Osteoblast (primary cell): ENCODE results near the gene CACNA1S. TPM values are rescaled to one million over a fixed set of nuclear protein-coding genes. Genes with fewer than 3 reads are reported as not detected.

Source experiments
- DNase-seq: peaks from one replicate; pipeline ENCODE4 v3.0.0; 2011; ENCODE audit warnings: low spot score, mixed read lengths; ENCODE audit not compliant: insufficient read length; ENCODE audit errors: missing footprints
- H2AFZ ChIP-seq: 2 replicates; pipeline ENCODE4 v1.6.0; 2011; ENCODE audit warnings: mild to moderate bottlenecking, low read length
- H3K27ac ChIP-seq: 2 replicates; pipeline ENCODE4 v1.5.1; 2011; ENCODE audit warnings: mild to moderate bottlenecking, low read depth, low read length, moderate library complexity
- H3K27me3 ChIP-seq: 2 replicates; pipeline ENCODE4 v1.6.0; 2012; ENCODE audit warnings: mild to moderate bottlenecking, control low read depth, inconsistent platforms, low read length, moderate library complexity; ENCODE audit not compliant: insufficient read depth
- H3K36me3 ChIP-seq: 2 replicates; pipeline ENCODE4 v1.5.1; 2011; ENCODE audit warnings: mild to moderate bottlenecking, low read length, control low read depth, moderate library complexity; ENCODE audit not compliant: insufficient read depth
- H3K4me1 ChIP-seq: 2 replicates; pipeline ENCODE4 v1.5.1; 2011; ENCODE audit warnings: mild to moderate bottlenecking, low read length, control low read depth, moderate library complexity; ENCODE audit not compliant: insufficient read depth
- H3K4me2 ChIP-seq: 2 replicates; pipeline ENCODE4 v1.6.0; 2011; ENCODE audit warnings: mild to moderate bottlenecking, low read length; ENCODE audit not compliant: insufficient read depth
- H3K4me3 ChIP-seq: fragments of 200-600 bp; sonication (generic); 3 replicates; pipeline ENCODE4 v1.5.1; 2012; ENCODE audit warnings: mild to moderate bottlenecking, low read length, inconsistent platforms; ENCODE audit not compliant: insufficient read depth
- H3K79me2 ChIP-seq: 2 replicates; pipeline ENCODE4 v1.6.0; 2012; ENCODE audit warnings: mild to moderate bottlenecking, low read length, control low read depth, inconsistent platforms; ENCODE audit not compliant: insufficient read depth
- H3K9me3 ChIP-seq: 2 replicates; pipeline ENCODE4 v1.5.1; 2011; ENCODE audit warnings: low read depth, low read length, control low read depth
- H4K20me1 ChIP-seq: 2 replicates; pipeline ENCODE4 v1.6.0; 2012; ENCODE audit warnings: mild to moderate bottlenecking, low read length, control low read depth; ENCODE audit not compliant: insufficient read depth
- total RNA-seq: library from RNA; depleted of rRNA; stranded (reverse); fragments of >200 nt; gene quantifications from 2 replicates; pipeline ENCODE4 v1.2.3, GENCODE V29; 2012
- TF ChIP-seq, protein P1 (sequence below): IDR thresholded peaks from 2 replicates; pipeline ENCODE4 v1.5.1; 2011; ENCODE audit warnings: mild to moderate bottlenecking, low read depth, low read length, moderate library complexity; ENCODE audit errors: extremely low read depth

The CACNA1S gene
- total RNA-seq, 1 donor: not detected

DNA sequence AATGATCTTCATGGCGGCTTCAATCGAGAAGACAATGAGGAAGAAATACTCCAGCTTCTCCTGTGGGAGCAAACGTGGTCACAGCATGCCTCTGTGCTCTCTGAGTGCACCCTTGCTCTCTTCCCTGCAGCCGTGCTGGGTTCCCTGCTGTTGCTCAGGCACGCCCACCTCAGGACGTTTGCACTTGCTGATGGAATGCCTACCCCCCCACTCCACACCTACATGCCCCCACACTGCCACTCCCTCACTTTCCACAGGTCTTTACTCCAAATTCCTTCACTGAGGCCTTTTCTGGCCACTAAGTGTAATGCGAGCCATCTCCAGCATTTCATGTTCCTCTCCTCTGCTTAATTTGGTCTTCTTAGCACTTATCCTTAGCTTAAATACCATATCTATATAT, 18.3 kb downstream of the CACNA1S start:
- no peaks in the 10 kb centered on the region for H3K79me2 ChIP-seq
- H4K20me1 ChIP-seq: no peaks in the 10 kb centered on the region
- H2AFZ ChIP-seq: no peak overlapping the region
- DNase-seq: no peak
- TF ChIP-seq, protein P1, sequence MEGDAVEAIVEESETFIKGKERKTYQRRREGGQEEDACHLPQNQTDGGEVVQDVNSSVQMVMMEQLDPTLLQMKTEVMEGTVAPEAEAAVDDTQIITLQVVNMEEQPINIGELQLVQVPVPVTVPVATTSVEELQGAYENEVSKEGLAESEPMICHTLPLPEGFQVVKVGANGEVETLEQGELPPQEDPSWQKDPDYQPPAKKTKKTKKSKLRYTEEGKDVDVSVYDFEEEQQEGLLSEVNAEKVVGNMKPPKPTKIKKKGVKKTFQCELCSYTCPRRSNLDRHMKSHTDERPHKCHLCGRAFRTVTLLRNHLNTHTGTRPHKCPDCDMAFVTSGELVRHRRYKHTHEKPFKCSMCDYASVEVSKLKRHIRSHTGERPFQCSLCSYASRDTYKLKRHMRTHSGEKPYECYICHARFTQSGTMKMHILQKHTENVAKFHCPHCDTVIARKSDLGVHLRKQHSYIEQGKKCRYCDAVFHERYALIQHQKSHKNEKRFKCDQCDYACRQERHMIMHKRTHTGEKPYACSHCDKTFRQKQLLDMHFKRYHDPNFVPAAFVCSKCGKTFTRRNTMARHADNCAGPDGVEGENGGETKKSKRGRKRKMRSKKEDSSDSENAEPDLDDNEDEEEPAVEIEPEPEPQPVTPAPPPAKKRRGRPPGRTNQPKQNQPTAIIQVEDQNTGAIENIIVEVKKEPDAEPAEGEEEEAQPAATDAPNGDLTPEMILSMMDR: no peak
- H3K4me3 ChIP-seq: no peak overlapping the region
- H3K36me3 ChIP-seq: no peaks in the 10 kb centered on the region
- no peak overlapping the region for H3K4me2 ChIP-seq
- peaks cover 10% of the 10 kb centered on the region for H3K27me3 ChIP-seq
- no peak overlapping the region for H3K27ac ChIP-seq
- no peaks in the 10 kb centered on the region for H3K9me3 ChIP-seq
- H3K4me1 ChIP-seq: no peaks in the 10 kb centered on the region

DNA sequence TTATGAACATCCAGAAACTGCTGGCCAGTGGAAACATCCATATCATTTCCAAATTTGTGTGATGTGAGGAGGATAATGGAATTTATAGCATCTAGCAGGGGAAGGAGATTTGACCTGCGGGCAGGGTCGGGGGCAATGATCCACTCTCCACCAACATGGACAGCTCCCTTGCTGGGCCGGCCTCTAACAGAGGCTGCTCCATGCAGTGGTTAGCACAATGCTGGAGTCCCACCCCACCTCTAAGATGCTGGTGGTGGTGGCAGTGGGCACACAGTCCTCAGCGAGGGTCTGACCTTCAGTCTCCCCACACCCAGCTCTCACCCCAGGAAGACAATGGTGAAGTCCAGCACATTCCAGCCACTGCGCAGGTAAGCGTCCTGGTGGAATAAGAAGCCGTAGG, 18.7 kb downstream of the CACNA1S start:
- Histone ChIP-seq H3K4me3 (no peak overlapping the region), H3K4me1 (no peaks in the 10 kb centered on the region), H3K9me3 (no peaks in the 10 kb centered on the region), H3K36me3 (no peaks in the 10 kb centered on the region), H3K27ac (no peak overlapping the region), H3K79me2 (no peaks in the 10 kb centered on the region), H3K4me2 (no peak overlapping the region), H4K20me1 (no peaks in the 10 kb centered on the region), H2AFZ (no peak overlapping the region), H3K27me3 (peaks cover 14% of the 10 kb centered on the region)
- TF ChIP-seq, protein P1: no peak
- no peak for DNase-seq

GRCh38 chr1:201092738-201093137, 19.5 kb downstream of the CACNA1S start:
- no peaks in the 10 kb centered on the region for H3K79me2 ChIP-seq
- no peaks in the 10 kb centered on the region for H3K36me3 ChIP-seq
- H3K4me1 ChIP-seq: no peaks in the 10 kb centered on the region
- H3K4me3 ChIP-seq: no peak overlapping the region
- H3K27ac ChIP-seq: no peak overlapping the region
- no peaks in the 10 kb centered on the region for H3K9me3 ChIP-seq
- H3K4me2 ChIP-seq: no peak overlapping the region
- TF ChIP-seq, protein P1: no peak
- peaks cover 13% of the 10 kb centered on the region for H3K27me3 ChIP-seq
- no peak overlapping the region for H2AFZ ChIP-seq
- DNase-seq: no peak
- H4K20me1 ChIP-seq: no peaks in the 10 kb centered on the region

- peaks cover 21% of the 10 kb centered on the region for H3K27me3 ChIP-seq
- no peaks in the 10 kb centered on the region for H3K79me2 ChIP-seq
- DNase-seq: no peak
- H2AFZ ChIP-seq: no peak overlapping the region
- H3K4me3 ChIP-seq: no peak overlapping the region
- no peaks in the 10 kb centered on the region for H4K20me1 ChIP-seq
- no peaks in the 10 kb centered on the region for H3K36me3 ChIP-seq
- H3K27ac ChIP-seq: no peak overlapping the region
- H3K9me3 ChIP-seq: no peaks in the 10 kb centered on the region
- H3K4me2 ChIP-seq: no peak overlapping the region
- no peaks in the 10 kb centered on the region for H3K4me1 ChIP-seq
- TF ChIP-seq, protein P1: no peak
Measured at GRCh38 chr1:201091256-201091655, 21.0 kb downstream of the CACNA1S start.
